IMR-90 (cell line): ENCODE measurements around the gene SYPL1.

Experiments
- BHLHE40 ChIP-seq: fragments of 150-350 bp; IDR thresholded peaks from 2 replicates; pipeline ENCODE4 v1.6.1; 2016; ENCODE audit warnings: mild to moderate bottlenecking, low read depth, low read length
- CEBPB ChIP-seq: IDR thresholded peaks from 2 replicates; pipeline ENCODE4 v1.6.1; 2012; ENCODE audit warnings: low read depth, low read length, improper control_type of control experiment
- CHD1 ChIP-seq: IDR thresholded peaks from 2 replicates; pipeline ENCODE4 v1.6.1; 2012; ENCODE audit warnings: low read depth, low read length, improper control_type of control experiment
- FOS ChIP-seq: fragments of 150-350 bp; IDR thresholded peaks from 2 replicates; pipeline ENCODE4 v1.6.1; 2016; ENCODE audit warnings: low read depth, low read length
- MAFK ChIP-seq: IDR thresholded peaks from 2 replicates; pipeline ENCODE4 v1.6.1; 2012; ENCODE audit warnings: low read depth, low read length, improper control_type of control experiment
- POLR2A ChIP-seq: IDR thresholded peaks from 2 replicates; pipeline ENCODE4 v1.6.1; 2012; ENCODE audit warnings: mild to moderate bottlenecking, low read depth, low read length
- RAD21 ChIP-seq: IDR thresholded peaks from 2 replicates; pipeline ENCODE4 v1.6.1; 2012; ENCODE audit warnings: low read length, improper control_type of control experiment
- RFX5 ChIP-seq: IDR thresholded peaks from 2 replicates; pipeline ENCODE4 v1.8.0; 2012; ENCODE audit warnings: low read depth, mild to moderate bottlenecking, low read length, moderate library complexity
- TF ChIP-seq, protein P1 (sequence below): conservative IDR thresholded peaks from 2 replicates; pipeline ENCODE4 v1.5.1; 2012; ENCODE audit warnings: mild to moderate bottlenecking, low read depth, low read length, improper control_type of control experiment
- TF ChIP-seq, protein P2 (sequence below): fragments of 150-350 bp; IDR thresholded peaks from 2 replicates; pipeline ENCODE4 v1.6.1; 2017; ENCODE audit warnings: mild to moderate bottlenecking, antibody characterized with exemption, low read length, low read depth

DNA sequence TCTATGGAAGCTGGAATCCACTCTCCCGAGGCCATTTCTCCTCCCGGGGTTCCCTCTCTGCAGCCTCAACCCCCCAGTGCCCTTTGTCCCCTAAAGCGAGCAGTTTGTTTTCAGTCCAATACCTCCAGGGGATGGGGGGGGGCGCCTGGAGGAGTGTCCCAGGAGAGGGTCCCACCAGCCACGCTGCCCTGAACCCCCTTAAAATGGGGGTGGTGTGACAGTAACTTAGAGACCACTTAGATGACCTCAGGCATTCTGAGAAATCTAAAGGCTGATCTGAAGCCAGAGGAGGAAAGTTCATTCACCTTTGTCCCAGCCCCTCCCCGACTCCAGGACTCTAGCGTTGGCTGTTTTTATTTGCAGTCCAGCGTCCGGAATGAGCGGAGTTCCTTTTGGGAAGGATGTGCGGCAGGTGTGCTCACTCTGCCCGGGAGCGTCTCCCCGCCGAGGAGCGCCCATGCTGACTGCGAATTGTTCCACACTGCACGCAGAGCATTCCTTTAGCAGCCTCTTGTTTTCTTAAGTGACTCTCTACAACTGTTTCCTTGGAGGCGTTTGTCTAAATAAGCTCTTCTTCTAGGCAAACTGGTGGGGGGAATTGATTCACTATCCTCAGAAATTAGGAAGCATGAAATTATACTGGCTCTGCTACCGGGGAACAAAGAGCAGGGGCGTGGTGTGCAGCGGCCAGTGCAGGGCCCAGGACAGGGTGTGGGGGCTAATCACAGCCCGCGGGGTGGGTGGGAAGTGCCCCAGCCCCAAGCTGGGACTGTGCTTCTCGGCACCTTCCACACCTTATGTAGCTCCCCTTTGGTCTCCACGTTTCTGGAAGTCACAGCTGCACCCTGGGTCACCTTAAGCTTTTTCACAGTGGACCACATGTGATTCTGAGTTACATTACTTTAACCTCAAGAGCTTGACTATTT, 46.3 kb downstream of the SYPL1 start:
- TF ChIP-seq, protein P1, sequence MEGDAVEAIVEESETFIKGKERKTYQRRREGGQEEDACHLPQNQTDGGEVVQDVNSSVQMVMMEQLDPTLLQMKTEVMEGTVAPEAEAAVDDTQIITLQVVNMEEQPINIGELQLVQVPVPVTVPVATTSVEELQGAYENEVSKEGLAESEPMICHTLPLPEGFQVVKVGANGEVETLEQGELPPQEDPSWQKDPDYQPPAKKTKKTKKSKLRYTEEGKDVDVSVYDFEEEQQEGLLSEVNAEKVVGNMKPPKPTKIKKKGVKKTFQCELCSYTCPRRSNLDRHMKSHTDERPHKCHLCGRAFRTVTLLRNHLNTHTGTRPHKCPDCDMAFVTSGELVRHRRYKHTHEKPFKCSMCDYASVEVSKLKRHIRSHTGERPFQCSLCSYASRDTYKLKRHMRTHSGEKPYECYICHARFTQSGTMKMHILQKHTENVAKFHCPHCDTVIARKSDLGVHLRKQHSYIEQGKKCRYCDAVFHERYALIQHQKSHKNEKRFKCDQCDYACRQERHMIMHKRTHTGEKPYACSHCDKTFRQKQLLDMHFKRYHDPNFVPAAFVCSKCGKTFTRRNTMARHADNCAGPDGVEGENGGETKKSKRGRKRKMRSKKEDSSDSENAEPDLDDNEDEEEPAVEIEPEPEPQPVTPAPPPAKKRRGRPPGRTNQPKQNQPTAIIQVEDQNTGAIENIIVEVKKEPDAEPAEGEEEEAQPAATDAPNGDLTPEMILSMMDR: no peak
- TF ChIP-seq CEBPB (no peak), BHLHE40 (no peak), RAD21 (no peak), POLR2A (no peak), MAFK (no peak), RFX5 (no peak), FOS (no peak), CHD1 (no peak)
- TF ChIP-seq, protein P2, sequence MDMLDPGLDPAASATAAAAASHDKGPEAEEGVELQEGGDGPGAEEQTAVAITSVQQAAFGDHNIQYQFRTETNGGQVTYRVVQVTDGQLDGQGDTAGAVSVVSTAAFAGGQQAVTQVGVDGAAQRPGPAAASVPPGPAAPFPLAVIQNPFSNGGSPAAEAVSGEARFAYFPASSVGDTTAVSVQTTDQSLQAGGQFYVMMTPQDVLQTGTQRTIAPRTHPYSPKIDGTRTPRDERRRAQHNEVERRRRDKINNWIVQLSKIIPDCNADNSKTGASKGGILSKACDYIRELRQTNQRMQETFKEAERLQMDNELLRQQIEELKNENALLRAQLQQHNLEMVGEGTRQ: no peak
